ENCODE data around the gene KIFC3. TPM values are rescaled to one million over a fixed set of nuclear protein-coding genes. Genes with fewer than 3 reads are reported as not detected.
A peak's percentile ranks its signal among the peaks of the same experiment; 100 is the strongest.

Gene KIFC3
- total and polyA plus RNA-seq, 2 of the 13 experiments (the other 11 are each of a cell fraction or from before 2014, with no cell fraction given): 42.1 to 45.3 TPM

DNA sequence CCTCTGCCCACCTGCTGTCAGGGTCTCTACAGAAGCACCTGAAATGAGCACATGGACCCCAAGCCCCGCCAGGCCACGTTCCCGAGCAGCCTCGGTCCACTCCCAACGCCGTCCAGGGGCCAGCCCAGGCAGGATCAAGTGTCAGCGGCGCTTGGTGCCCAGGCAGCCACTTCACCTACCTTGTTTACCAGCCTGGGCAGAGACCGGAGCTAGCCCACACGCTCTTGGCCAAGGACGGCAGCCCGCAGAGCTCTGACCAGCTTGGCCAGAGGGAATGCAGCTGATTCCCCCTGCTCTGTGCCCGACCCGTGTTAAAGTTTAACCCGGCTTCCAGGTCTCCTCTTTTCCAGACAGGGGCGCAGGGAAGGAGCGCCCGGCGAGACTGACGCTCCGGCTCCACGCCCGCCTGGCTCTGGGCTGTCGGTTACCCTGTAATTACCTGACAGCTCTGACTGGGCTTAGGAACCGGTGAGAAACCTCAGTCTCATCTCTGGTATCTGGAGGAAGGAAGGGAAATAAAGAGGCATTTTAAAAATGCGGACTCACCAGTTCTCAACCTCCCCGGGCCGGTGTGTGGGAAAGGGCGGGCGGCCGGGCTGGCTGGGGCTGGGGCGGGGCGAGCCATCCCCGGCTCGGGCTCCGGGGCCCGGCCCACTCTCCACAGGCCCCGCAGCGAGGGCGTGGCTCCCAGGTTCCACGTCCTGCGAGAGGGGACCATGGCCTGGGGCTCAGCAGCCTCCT lies 4.6 kb downstream of the KIFC3 start (continued):
- TF ChIP-seq, protein P1, sequence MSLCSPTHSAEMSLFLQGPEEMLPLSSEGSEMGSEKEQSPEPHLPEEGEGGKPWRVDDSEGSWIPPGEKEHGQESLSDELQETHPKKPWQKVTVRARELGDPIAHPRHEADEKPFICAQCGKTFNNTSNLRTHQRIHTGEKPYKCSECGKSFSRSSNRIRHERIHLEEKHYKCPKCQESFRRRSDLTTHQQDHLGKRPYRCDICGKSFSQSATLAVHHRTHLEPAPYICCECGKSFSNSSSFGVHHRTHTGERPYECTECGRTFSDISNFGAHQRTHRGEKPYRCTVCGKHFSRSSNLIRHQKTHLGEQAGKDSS (CRISPR knock-in tag; IDR thresholded peaks at IDR 0.05; ENCODE audit: borderline replicate concordance, low read depth): no peak
- 0 out of 2 replicates have a peak, but pooled peaks have one; percentile 32 for TF ChIP-seq SP140L (CRISPR knock-in tag; IDR thresholded peaks at IDR 0.05; ENCODE audit: borderline replicate concordance)
- TF ChIP-seq PRMT3 (CRISPR knock-in tag; IDR thresholded peaks at IDR 0.05; ENCODE audit: borderline replicate concordance, low read depth): no peak
- TF ChIP-seq, protein P2, sequence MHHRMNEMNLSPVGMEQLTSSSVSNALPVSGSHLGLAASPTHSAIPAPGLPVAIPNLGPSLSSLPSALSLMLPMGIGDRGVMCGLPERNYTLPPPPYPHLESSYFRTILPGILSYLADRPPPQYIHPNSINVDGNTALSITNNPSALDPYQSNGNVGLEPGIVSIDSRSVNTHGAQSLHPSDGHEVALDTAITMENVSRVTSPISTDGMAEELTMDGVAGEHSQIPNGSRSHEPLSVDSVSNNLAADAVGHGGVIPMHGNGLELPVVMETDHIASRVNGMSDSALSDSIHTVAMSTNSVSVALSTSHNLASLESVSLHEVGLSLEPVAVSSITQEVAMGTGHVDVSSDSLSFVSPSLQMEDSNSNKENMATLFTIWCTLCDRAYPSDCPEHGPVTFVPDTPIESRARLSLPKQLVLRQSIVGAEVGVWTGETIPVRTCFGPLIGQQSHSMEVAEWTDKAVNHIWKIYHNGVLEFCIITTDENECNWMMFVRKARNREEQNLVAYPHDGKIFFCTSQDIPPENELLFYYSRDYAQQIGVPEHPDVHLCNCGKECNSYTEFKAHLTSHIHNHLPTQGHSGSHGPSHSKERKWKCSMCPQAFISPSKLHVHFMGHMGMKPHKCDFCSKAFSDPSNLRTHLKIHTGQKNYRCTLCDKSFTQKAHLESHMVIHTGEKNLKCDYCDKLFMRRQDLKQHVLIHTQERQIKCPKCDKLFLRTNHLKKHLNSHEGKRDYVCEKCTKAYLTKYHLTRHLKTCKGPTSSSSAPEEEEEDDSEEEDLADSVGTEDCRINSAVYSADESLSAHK (CRISPR knock-in tag; IDR thresholded peaks at IDR 0.05; ENCODE audit: borderline replicate concordance): no peak
- TF ChIP-seq, protein P3, sequence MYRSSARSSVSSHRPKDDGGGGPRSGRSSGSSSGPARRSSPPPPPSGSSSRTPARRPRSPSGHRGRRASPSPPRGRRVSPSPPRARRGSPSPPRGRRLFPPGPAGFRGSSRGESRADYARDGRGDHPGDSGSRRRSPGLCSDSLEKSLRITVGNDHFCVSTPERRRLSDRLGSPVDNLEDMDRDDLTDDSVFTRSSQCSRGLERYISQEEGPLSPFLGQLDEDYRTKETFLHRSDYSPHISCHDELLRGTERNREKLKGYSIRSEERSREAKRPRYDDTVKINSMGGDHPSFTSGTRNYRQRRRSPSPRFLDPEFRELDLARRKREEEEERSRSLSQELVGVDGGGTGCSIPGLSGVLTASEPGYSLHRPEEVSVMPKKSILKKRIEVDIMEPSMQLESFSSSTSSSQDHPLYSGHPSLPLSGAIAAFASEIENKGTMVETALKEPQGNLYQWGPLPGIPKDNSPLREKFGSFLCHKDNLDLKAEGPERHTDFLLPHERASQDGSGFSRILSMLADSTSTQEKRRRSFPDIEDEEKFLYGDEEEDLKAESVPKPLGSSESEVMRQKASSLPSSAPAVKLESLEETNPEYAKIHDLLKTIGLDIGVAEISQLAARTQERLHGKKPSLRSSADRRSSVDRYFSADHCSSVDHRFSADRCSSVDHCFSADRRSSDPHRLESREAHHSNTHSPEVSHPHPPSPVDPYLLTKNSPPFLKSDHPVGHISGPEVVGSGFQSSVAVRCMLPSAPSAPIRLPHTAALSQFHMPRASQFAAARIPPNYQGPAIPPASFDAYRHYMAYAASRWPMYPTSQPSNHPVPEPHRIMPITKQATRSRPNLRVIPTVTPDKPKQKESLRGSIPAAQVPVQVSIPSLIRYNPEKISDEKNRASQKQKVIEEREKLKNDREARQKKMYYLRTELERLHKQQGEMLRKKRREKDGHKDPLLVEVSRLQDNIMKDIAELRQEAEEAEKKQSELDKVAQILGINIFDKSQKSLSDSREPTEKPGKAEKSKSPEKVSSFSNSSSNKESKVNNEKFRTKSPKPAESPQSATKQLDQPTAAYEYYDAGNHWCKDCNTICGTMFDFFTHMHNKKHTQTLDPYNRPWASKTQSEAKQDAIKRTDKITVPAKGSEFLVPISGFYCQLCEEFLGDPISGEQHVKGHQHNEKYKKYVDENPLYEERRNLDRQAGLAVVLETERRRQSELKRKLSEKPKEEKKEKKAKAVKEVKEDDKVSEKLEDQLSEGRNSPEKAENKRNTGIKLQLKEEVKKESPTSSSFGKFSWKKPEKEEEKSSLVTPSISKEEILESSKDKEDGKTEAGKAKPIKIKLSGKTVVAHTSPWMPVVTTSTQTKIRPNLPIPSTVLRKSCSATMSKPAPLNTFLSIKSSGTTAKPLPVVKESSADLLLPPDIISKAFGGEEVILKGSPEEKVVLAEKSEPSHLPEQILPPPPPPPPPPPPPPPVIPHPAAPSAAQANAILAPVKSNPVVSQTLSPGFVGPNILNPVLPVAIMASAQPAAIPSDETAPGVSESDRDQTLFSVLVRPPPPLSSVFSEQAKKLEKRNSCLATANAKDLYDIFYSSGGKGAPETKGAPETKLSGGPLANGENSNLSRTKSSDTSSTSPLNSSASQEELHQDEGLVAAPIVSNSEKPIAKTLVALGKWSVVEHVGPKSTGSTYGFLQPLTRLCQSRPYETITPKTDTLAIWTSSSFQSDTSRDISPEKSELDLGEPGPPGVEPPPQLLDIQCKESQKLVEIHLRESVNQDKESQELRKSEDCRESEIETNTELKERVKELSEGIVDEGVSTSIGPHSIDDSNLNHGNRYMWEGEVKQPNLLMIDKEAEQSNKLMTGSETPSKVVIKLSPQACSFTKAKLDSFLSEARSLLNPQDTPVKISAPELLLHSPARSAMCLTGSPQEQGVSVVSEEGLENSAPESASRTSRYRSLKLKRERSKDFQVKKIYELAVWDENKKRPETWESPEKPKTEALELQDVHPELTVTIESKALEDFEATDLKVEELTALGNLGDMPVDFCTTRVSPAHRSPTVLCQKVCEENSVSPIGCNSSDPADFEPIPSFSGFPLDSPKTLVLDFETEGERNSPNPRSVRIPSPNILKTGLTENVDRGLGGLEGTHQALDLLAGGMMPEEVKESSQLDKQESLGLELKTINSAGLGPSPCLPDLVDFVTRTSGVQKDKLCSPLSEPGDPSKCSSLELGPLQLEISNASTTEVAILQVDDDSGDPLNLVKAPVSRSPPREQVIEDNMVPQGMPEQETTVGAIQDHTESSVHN (CRISPR knock-in tag; IDR thresholded peaks at IDR 0.05): peak; percentile 71; the same call in 1 of the 2 replicates
- TF ChIP-seq, protein P4, sequence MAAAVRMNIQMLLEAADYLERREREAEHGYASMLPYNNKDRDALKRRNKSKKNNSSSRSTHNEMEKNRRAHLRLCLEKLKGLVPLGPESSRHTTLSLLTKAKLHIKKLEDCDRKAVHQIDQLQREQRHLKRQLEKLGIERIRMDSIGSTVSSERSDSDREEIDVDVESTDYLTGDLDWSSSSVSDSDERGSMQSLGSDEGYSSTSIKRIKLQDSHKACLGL (CRISPR knock-in tag; IDR thresholded peaks at IDR 0.05): peak; percentile 88; the same call in 1 of the 2 replicates
- TF ChIP-seq TOE1 (CRISPR knock-in tag; IDR thresholded peaks at IDR 0.05): 0 out of 2 replicates have a peak, but pooled peaks have one; percentile 57
- TF ChIP-seq, protein P5, sequence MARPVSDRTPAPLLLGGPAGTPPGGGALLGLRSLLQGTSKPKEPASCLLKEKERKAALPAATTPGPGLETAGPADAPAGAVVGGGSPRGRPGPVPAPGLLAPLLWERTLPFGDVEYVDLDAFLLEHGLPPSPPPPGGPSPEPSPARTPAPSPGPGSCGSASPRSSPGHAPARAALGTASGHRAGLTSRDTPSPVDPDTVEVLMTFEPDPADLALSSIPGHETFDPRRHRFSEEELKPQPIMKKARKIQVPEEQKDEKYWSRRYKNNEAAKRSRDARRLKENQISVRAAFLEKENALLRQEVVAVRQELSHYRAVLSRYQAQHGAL (CRISPR knock-in tag; IDR thresholded peaks at IDR 0.05; ENCODE audit: not compliant biosample characterization): no peak
- TF ChIP-seq, protein P6, sequence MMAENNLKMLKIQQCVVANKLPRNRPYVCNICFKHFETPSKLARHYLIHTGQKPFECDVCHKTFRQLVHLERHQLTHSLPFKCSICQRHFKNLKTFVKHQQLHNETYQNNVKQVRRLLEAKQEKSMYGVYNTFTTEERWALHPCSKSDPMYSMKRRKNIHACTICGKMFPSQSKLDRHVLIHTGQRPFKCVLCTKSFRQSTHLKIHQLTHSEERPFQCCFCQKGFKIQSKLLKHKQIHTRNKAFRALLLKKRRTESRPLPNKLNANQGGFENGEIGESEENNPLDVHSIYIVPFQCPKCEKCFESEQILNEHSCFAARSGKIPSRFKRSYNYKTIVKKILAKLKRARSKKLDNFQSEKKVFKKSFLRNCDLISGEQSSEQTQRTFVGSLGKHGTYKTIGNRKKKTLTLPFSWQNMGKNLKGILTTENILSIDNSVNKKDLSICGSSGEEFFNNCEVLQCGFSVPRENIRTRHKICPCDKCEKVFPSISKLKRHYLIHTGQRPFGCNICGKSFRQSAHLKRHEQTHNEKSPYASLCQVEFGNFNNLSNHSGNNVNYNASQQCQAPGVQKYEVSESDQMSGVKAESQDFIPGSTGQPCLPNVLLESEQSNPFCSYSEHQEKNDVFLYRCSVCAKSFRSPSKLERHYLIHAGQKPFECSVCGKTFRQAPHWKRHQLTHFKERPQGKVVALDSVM (CRISPR knock-in tag; IDR thresholded peaks at IDR 0.05): peak; percentile 60; the same call in 1 of the 2 replicates

Data from HepG2 (cell line).